ENCODE results near the gene RNF151. TPM values are rescaled to one million over a fixed set of nuclear protein-coding genes. Genes with fewer than 3 reads are reported as not detected.

Gene RNF151
- total RNA-seq, 2 donors from 2014 or later: not detected

Other genes starting within 250 kb of the RNF151 start
- gene NME3, start 195.3 kb upstream of the RNF151 start, total RNA-seq: 10 to 100 TPM; 51.3 to 56.2 TPM
- gene EME2, start 194.0 kb upstream of the RNF151 start, total RNA-seq: 1 to 10 TPM; 3.5 to 5.0 TPM
- 10 to 100 TPM; 58.8 to 77.9 TPM for gene MRPS34, start 193.7 kb upstream of the RNF151 start, total RNA-seq
- gene SPSB3, start 184.3 kb upstream of the RNF151 start, total RNA-seq: 10 to 100 TPM; 41.9 to 49.0 TPM
- gene NUBP2, start 183.9 kb upstream of the RNF151 start, total RNA-seq: 10 to 100 TPM; 70.3 to 77.9 TPM
- not detected for gene IGFALS, start 173.2 kb upstream of the RNF151 start, total RNA-seq
- gene HAGH, start 140.0 kb upstream of the RNF151 start, total RNA-seq: 100 to 1,000 TPM; 208 to 227 TPM
- gene FAHD1, start 139.7 kb upstream of the RNF151 start, total RNA-seq: 10 to 100 TPM; 35.8 to 59.3 TPM
- not detected for gene MEIOB, start 94.7 kb upstream of the RNF151 start, total RNA-seq
- gene HS3ST6, start 48.4 kb upstream of the RNF151 start, total RNA-seq: not detected
- gene MSRB1, start 23.7 kb upstream of the RNF151 start, total RNA-seq: 10 to 100 TPM; 13.7 to 21.9 TPM
- gene RPL3L, start 12.2 kb upstream of the RNF151 start, total RNA-seq: 10 to 100 TPM; 12.3 to 74.0 TPM
- 1,000 to 10,000 TPM in 1 of 2 donors, 100 to 1,000 TPM in 1; 583 to 1,046 TPM for gene NDUFB10, start 7.3 kb upstream of the RNF151 start, total RNA-seq
- gene RPS2, start 2.0 kb upstream of the RNF151 start, total RNA-seq: 1,000 to 10,000 TPM in 1 of 2 donors, 100 to 1,000 TPM in 1; 782 to 1,247 TPM
- 10 to 100 TPM; 22.4 to 35.6 TPM for gene TBL3, start 5.2 kb downstream of the RNF151 start, total RNA-seq
- gene NOXO1, start 14.6 kb downstream of the RNF151 start, total RNA-seq: under 1 TPM in 1 of 2 donors, not detected in 1; 0.30 TPM
- gene GFER, start 17.3 kb downstream of the RNF151 start, total RNA-seq: 10 to 100 TPM; 11.9 to 12.6 TPM
- gene SYNGR3, start 23.1 kb downstream of the RNF151 start, total RNA-seq: 1 to 10 TPM in 1 of 2 donors, under 1 TPM in 1; 0.52 to 2.1 TPM
- 10 to 100 TPM; 11.4 to 19.9 TPM for gene ZNF598, start 43.0 kb downstream of the RNF151 start, total RNA-seq
- gene NPW, start 52.9 kb downstream of the RNF151 start, total RNA-seq: not detected
- gene NHERF2, start 60.0 kb downstream of the RNF151 start, total RNA-seq: 100 to 1,000 TPM; 187 to 213 TPM
- gene NTHL1, start 81.0 kb downstream of the RNF151 start, total RNA-seq: 10 to 100 TPM; 10.3 to 17.7 TPM
- 10 to 100 TPM; 42.4 to 43.2 TPM for gene TSC2, start 81.1 kb downstream of the RNF151 start, total RNA-seq
- 100 to 1,000 TPM; 218 to 276 TPM for gene PKD1, start 169.0 kb downstream of the RNF151 start, total RNA-seq
- gene RAB26, start 181.8 kb downstream of the RNF151 start, total RNA-seq: 1 to 10 TPM in 1 of 2 donors, under 1 TPM in 1; 0.31 to 1.4 TPM
- 10 to 100 TPM; 16.1 to 27.0 TPM for gene TRAF7, start 188.9 kb downstream of the RNF151 start, total RNA-seq
- gene CASKIN1, start 229.7 kb downstream of the RNF151 start, total RNA-seq: 1 to 10 TPM; 3.5 to 4.3 TPM
- gene MLST8, start 238.6 kb downstream of the RNF151 start, total RNA-seq: 10 to 100 TPM; 35.6 to 45.0 TPM
- 1 to 10 TPM; 1.2 to 1.6 TPM for gene BRICD5, start 244.0 kb downstream of the RNF151 start, total RNA-seq
- gene PGP, start 248.0 kb downstream of the RNF151 start, total RNA-seq: 10 to 100 TPM; 15.5 to 17.7 TPM

Data from right atrium auricular region (tissue), 2 donors.